Measurements from ENCODE around the gene TSEN34.
"Not testable (repeated sequence)": the region's sequence is repeated elsewhere in the genome, so short reads cannot be mapped to it uniquely, and the experiment has no call there.

TSEN34 gene

DNA sequence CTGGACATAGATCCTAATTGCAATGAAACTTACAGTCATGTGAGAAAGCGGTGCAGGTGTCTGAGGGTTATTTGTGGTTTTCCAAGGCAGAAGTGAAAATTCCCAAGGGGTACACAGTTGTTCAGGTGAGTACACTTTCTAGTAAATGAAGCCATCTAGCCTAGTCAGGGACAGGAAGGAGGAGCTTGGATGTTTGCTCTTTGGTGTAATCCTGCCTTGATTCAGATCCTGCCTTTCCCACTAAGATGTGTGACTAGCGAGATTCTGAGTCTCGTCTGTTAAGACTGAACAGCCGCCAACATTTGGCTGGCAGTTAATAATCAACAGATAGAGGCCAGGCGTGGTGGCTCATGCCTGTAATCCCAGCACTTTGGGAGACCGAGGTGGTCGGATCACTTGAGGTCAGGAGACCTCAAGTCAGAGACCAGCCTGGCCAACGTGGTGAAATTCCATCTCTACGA is 12.1 kb downstream of the TSEN34 start:
- H3K4me1 ChIP-seq (ENCODE audit: insufficient read depth, poor library complexity, severe bottlenecking) = peaks cover 27% of the 10 kb centered on the region
- H3K27me3 ChIP-seq (ENCODE audit: insufficient read depth, poor library complexity, severe bottlenecking) = no peaks in the 10 kb centered on the region
- H3K36me3 ChIP-seq (ENCODE audit: low read depth) = peaks cover 75% of the 10 kb centered on the region
- TF ChIP-seq, protein P1, sequence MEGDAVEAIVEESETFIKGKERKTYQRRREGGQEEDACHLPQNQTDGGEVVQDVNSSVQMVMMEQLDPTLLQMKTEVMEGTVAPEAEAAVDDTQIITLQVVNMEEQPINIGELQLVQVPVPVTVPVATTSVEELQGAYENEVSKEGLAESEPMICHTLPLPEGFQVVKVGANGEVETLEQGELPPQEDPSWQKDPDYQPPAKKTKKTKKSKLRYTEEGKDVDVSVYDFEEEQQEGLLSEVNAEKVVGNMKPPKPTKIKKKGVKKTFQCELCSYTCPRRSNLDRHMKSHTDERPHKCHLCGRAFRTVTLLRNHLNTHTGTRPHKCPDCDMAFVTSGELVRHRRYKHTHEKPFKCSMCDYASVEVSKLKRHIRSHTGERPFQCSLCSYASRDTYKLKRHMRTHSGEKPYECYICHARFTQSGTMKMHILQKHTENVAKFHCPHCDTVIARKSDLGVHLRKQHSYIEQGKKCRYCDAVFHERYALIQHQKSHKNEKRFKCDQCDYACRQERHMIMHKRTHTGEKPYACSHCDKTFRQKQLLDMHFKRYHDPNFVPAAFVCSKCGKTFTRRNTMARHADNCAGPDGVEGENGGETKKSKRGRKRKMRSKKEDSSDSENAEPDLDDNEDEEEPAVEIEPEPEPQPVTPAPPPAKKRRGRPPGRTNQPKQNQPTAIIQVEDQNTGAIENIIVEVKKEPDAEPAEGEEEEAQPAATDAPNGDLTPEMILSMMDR (IDR thresholded peaks at IDR 0.05; ENCODE audit: poor library complexity, severe bottlenecking) = no peak
- H3K9me3 ChIP-seq (ENCODE audit: severe bottlenecking) = no peaks in the 10 kb centered on the region
- no peak for ATAC-seq (ENCODE audit: low read depth)
- peak overlapping the region; percentile 74 for H3K27ac ChIP-seq (ENCODE audit: poor library complexity, severe bottlenecking)
- H3K4me3 ChIP-seq (ENCODE audit: severe bottlenecking) = peak overlapping the region; percentile 91
- no peak for DNase-seq (ENCODE audit: low spot score)

DNA sequence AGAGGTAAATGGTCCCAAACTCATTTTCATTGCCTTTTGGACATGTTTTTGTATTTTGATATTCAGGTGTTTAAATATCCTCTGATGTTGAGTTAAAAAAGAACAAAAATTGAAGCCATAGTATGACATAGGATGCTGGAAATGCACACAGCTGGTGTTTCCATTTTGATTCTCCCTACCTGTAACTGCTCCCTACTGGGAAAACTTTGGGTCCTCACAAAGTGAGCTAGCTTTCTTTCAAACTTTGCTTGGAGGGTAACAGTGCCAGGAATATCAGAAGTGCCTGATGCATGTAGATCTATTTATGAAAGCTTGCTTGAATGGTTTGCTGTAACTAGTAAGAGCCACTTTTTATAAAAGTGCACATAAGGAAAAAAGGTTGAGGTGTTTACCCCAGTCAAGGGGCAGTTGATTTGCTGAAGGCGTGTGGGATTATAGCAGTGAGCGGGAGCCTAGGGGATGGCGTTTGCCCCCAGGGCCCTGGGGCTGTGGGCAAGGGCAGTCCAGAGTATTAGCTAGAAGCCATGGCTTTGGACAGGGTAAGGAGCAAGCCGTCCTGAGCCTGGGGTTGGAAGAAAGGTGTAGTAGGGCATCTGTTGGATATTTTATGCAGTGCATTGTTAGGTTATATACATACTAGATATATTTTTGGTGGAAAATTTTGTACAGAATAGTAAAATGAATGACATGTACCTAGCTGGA is 13.8 kb downstream of the TSEN34 start:
- Histone ChIP-seq H3K9me3 (ENCODE audit: severe bottlenecking) (no peaks in the 10 kb centered on the region), H3K27ac (ENCODE audit: poor library complexity, severe bottlenecking) (peak overlapping the region; percentile 5), H3K27me3 (ENCODE audit: insufficient read depth, poor library complexity, severe bottlenecking) (no peaks in the 10 kb centered on the region), H3K36me3 (ENCODE audit: low read depth) (peaks cover 76% of the 10 kb centered on the region), H3K4me1 (ENCODE audit: insufficient read depth, poor library complexity, severe bottlenecking) (peaks cover 38% of the 10 kb centered on the region), H3K4me3 (ENCODE audit: severe bottlenecking) (no peak overlapping the region)
- DNase-seq (ENCODE audit: low spot score) = no peak
- TF ChIP-seq, protein P1 (IDR thresholded peaks at IDR 0.05; ENCODE audit: poor library complexity, severe bottlenecking) = no peak
- ATAC-seq (ENCODE audit: low read depth) = no peak

GRCh38 chr19:54206030-54206830 is 15.1 kb downstream of the TSEN34 start:
- Histone ChIP-seq H3K27ac (ENCODE audit: poor library complexity, severe bottlenecking) (no peak overlapping the region), H3K36me3 (ENCODE audit: low read depth) (peaks cover 82% of the 10 kb centered on the region), H3K4me1 (ENCODE audit: insufficient read depth, poor library complexity, severe bottlenecking) (peaks cover 38% of the 10 kb centered on the region), H3K27me3 (ENCODE audit: insufficient read depth, poor library complexity, severe bottlenecking) (no peaks in the 10 kb centered on the region), H3K9me3 (ENCODE audit: severe bottlenecking) (no peaks in the 10 kb centered on the region), H3K4me3 (ENCODE audit: severe bottlenecking) (no peak overlapping the region)
- DNase-seq (ENCODE audit: low spot score) (no peak), ATAC-seq (ENCODE audit: low read depth) (no peak)
- TF ChIP-seq, protein P1 (IDR thresholded peaks at IDR 0.05; ENCODE audit: poor library complexity, severe bottlenecking) = no peak

DNA sequence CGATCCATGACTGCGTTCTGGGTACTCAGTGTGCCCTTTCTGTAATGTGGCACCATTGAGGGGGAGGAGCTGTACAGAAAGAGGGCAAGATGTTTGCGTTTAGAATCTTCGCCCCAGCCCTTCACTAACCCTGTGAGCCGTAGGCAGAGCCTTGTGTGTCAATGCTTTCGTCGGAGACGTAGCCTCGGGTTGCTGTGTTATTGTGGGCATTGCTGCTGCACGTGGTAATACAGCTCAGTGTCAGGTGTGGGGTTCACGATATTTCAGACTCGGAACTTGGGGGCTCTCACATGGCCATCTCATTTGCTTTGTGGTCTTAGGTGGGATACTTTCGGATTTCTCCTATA is 15.7 kb downstream of the TSEN34 start:
- H3K4me3 ChIP-seq (ENCODE audit: severe bottlenecking) = no peak overlapping the region
- H3K27ac ChIP-seq (ENCODE audit: poor library complexity, severe bottlenecking) = no peak overlapping the region
- ATAC-seq (ENCODE audit: low read depth) = no peak
- H3K27me3 ChIP-seq (ENCODE audit: insufficient read depth, poor library complexity, severe bottlenecking) = no peaks in the 10 kb centered on the region
- peaks cover 76% of the 10 kb centered on the region for H3K36me3 ChIP-seq (ENCODE audit: low read depth)
- TF ChIP-seq, protein P1 (IDR thresholded peaks at IDR 0.05; ENCODE audit: poor library complexity, severe bottlenecking) = no peak
- peaks cover 38% of the 10 kb centered on the region for H3K4me1 ChIP-seq (ENCODE audit: insufficient read depth, poor library complexity, severe bottlenecking)
- no peak for DNase-seq (ENCODE audit: low spot score)
- H3K9me3 ChIP-seq (ENCODE audit: severe bottlenecking) = no peaks in the 10 kb centered on the region

DNA sequence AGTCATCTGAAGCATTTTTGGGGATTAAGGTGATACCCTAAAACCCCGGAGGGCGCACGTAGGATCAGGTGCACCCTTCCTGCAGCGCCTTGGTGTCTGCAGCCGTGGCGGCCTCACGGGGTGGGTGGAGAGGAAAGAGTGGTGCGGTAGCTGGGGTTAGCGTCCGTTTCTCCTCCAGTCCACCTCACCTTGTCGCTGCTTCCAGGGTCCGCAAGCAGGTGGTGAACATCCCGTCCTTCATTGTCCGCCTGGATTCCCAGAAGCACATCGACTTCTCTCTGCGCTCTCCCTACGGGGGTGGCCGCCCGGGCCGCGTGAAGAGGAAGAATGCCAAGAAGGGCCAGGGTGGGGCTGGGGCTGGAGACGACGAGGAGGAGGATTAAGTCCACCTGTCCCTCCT is 16.1 kb downstream of the TSEN34 start:
- H3K4me1 ChIP-seq (ENCODE audit: insufficient read depth, poor library complexity, severe bottlenecking) = peaks cover 34% of the 10 kb centered on the region
- H3K36me3 ChIP-seq (ENCODE audit: low read depth) = peaks cover 73% of the 10 kb centered on the region
- H3K27ac ChIP-seq (ENCODE audit: poor library complexity, severe bottlenecking); ATAC-seq (ENCODE audit: low read depth); DNase-seq (ENCODE audit: low spot score); H3K27me3 ChIP-seq (ENCODE audit: insufficient read depth, poor library complexity, severe bottlenecking); H3K9me3 ChIP-seq (ENCODE audit: severe bottlenecking); H3K4me3 ChIP-seq (ENCODE audit: severe bottlenecking): not testable (repeated sequence)

Data from RWPE2 (cell line).